Thymus (tissue), 11 donors: ENCODE results near the gene USP34. TPM values are rescaled to one million over a fixed set of nuclear protein-coding genes. Genes with fewer than 3 reads are reported as not detected.

ENCODE experiments used
- DNase-seq, 9 donors: peaks; one replicate each; pipeline ENCODE4 v3.0.0-alpha.2; 2013; ENCODE audit warnings: low spot score in 9 of 9, low read depth in 6 of 9, missing footprints in 1 of 9
- H3K27ac ChIP-seq, 2 donors: one replicate each; pipeline ENCODE4 v1.5.1; 2013; ENCODE audit warnings: control low read depth in 1 of 2, low read depth in 1 of 2, low read length in 1 of 2, mild to moderate bottlenecking in 1 of 2, moderate library complexity in 1 of 2
- H3K27me3 ChIP-seq, 2 donors: one replicate each; pipeline ENCODE4 v1.5.1; 2013; ENCODE audit warnings: low read length in 1 of 2; ENCODE audit not compliant: control insufficient read depth in 2 of 2, insufficient read depth in 1 of 2
- H3K36me3 ChIP-seq, 2 donors: one replicate each; pipeline ENCODE4 v1.5.1; 2013; ENCODE audit warnings: low read length in 1 of 2, mild to moderate bottlenecking in 1 of 2, moderate library complexity in 1 of 2; ENCODE audit not compliant: control insufficient read depth in 2 of 2, insufficient read depth in 2 of 2
- H3K4me1 ChIP-seq, 2 donors: one replicate each; pipeline ENCODE4 v1.5.1; 2013; ENCODE audit warnings: low read length in 2 of 2; ENCODE audit not compliant: control insufficient read depth in 2 of 2, insufficient read depth in 2 of 2
- H3K4me3 ChIP-seq, 2 donors: one replicate each; pipeline ENCODE4 v1.5.1; 2013; ENCODE audit warnings: low read length in 2 of 2, control low read depth in 1 of 2, mild to moderate bottlenecking in 1 of 2
- H3K9me3 ChIP-seq, 2 donors: one replicate each; pipeline ENCODE4 v1.5.1; 2013; ENCODE audit warnings: low read length in 1 of 2, mild to moderate bottlenecking in 1 of 2; ENCODE audit not compliant: control insufficient read depth in 2 of 2, insufficient read depth in 1 of 2
- WGBS: extraction: QIAGEN DNeasy Blood & Tissue Kit; methylation state at CpG from one replicate; pipeline ENCODE4 v1.1.7; 2013; 5-methylcytosine and 5-hydroxymethylcytosine counted together
- polyA plus RNA-seq: library from polyadenylated mRNA; stranded (reverse); fragments of 200-250 nt; gene quantifications from one replicate; pipeline ENCODE4 v1.2.3, GENCODE V29; 2013
- total RNA-seq: library from RNA; stranded (reverse); fragments of 120-200 nt; gene quantifications from one replicate; pipeline ENCODE4 v1.2.4, GENCODE V29; 2013
- donor health status: healthy.

Gene USP34
- total and polyA plus RNA-seq, 2 donors = 54.5 to 102 TPM

- Histone ChIP-seq H3K36me3 (peaks cover 6 to 24% of the 10 kb centered on the region in 2 donors), H3K27me3 (no peaks in the 10 kb centered on the region), H3K27ac (no peak overlapping the region), H3K4me3 (no peak overlapping the region), H3K4me1 (no peaks in the 10 kb centered on the region), H3K9me3 (peaks cover 1 to 6% of the 10 kb centered on the region in 2 donors)
- DNase-seq = no peak
- 97% methylated on average over 6 of the region's 6 CpGs for WGBS
Observed at GRCh38 chr2:61357681-61358080, 113.2 kb downstream of the USP34 start.

- Histone ChIP-seq H3K4me1 (no peaks in the 10 kb centered on the region), H3K27ac (no peak overlapping the region), H3K27me3 (no peaks in the 10 kb centered on the region), H3K36me3 (peaks cover 6 to 25% of the 10 kb centered on the region in 2 donors), H3K9me3 (peaks cover 1 to 6% of the 10 kb centered on the region in 2 donors), H3K4me3 (no peak overlapping the region)
- no peak for DNase-seq
- 96% methylated on average over 1 of the region's 1 CpG for WGBS
Observed at GRCh38 chr2:61356958-61357350, 113.9 kb downstream of the USP34 start.

- Histone ChIP-seq H3K27ac (no peak overlapping the region), H3K4me1 (no peaks in the 10 kb centered on the region), H3K27me3 (no peaks in the 10 kb centered on the region), H3K4me3 (no peak overlapping the region), H3K36me3 (peaks cover 6 to 25% of the 10 kb centered on the region in 2 donors), H3K9me3 (peaks cover 1 to 6% of the 10 kb centered on the region in 2 donors)
- WGBS = 90% methylated on average over 4 of the region's 4 CpGs
- no peak for DNase-seq
Observed at GRCh38 chr2:61356261-61356957, 114.5 kb downstream of the USP34 start.

- 96% methylated on average over 4 of the region's 4 CpGs for WGBS
- Histone ChIP-seq H3K27ac (no peak overlapping the region), H3K36me3 (peaks cover 6 to 25% of the 10 kb centered on the region in 2 donors), H3K27me3 (no peaks in the 10 kb centered on the region), H3K4me1 (no peaks in the 10 kb centered on the region), H3K9me3 (peaks cover 1 to 6% of the 10 kb centered on the region in 2 donors), H3K4me3 (no peak overlapping the region)
- DNase-seq = no peak
Observed at GRCh38 chr2:61354543-61355197, 116.2 kb downstream of the USP34 start.

- Histone ChIP-seq H3K27ac (no peak overlapping the region), H3K36me3 (peaks cover 9 to 27% of the 10 kb centered on the region in 2 donors), H3K9me3 (peaks cover 1 to 6% of the 10 kb centered on the region in 2 donors), H3K4me3 (no peak overlapping the region), H3K27me3 (no peaks in the 10 kb centered on the region), H3K4me1 (no peaks in the 10 kb centered on the region)
- DNase-seq = no peak
- WGBS = 96% methylated on average over 6 of the region's 6 CpGs
Observed at GRCh38 chr2:61353909-61354308, 117.0 kb downstream of the USP34 start.

- no peak overlapping the region for H3K4me3 ChIP-seq
- WGBS = 66% methylated on average over 3 of the region's 3 CpGs
- DNase-seq = no peak
- H3K27ac ChIP-seq = no peak overlapping the region
- peaks cover 24 to 42% of the 10 kb centered on the region in 2 donors for H3K36me3 ChIP-seq
- peaks cover 1 to 6% of the 10 kb centered on the region in 2 donors for H3K9me3 ChIP-seq
- H3K4me1 ChIP-seq = no peaks in the 10 kb centered on the region
- no peaks in the 10 kb centered on the region for H3K27me3 ChIP-seq
Observed at GRCh38 chr2:61350777-61351176, 120.1 kb downstream of the USP34 start.

- Histone ChIP-seq H3K4me1 (no peaks in the 10 kb centered on the region), H3K9me3 (no peaks in the 10 kb centered on the region), H3K4me3 (no peak overlapping the region), H3K27ac (no peak overlapping the region), H3K27me3 (no peaks in the 10 kb centered on the region), H3K36me3 (peaks cover 21 to 56% of the 10 kb centered on the region in 2 donors)
- no peak for DNase-seq
- WGBS = 97% methylated on average over 1 of the region's 1 CpG
Observed at GRCh38 chr2:61343141-61343540, 127.7 kb downstream of the USP34 start.

- no peaks in the 10 kb centered on the region for H3K4me1 ChIP-seq
- WGBS = 99% methylated on average over 2 of the region's 2 CpGs
- H3K4me3 ChIP-seq = no peak overlapping the region
- no peaks in the 10 kb centered on the region for H3K9me3 ChIP-seq
- no peak overlapping the region for H3K27ac ChIP-seq
- no peak for DNase-seq
- H3K36me3 ChIP-seq = peaks cover 13 to 49% of the 10 kb centered on the region in 2 donors
- no peaks in the 10 kb centered on the region for H3K27me3 ChIP-seq
Observed at GRCh38 chr2:61340242-61340641, 130.6 kb downstream of the USP34 start.

GRCh38 chr2:61338447-61338846 is 132.4 kb downstream of the USP34 start:
- Histone ChIP-seq H3K9me3 (no peaks in the 10 kb centered on the region), H3K36me3 (peaks cover 11 to 38% of the 10 kb centered on the region in 2 donors), H3K27me3 (no peaks in the 10 kb centered on the region), H3K4me3 (no peak overlapping the region), H3K27ac (no peak overlapping the region), H3K4me1 (no peaks in the 10 kb centered on the region)
- DNase-seq = no peak
